Esophagus muscularis mucosa (tissue), 3 donors: ENCODE measurements around the gene CSH2.
"Not testable (repeated sequence)": the region's sequence is repeated elsewhere in the genome, so short reads cannot be mapped to it uniquely, and the experiment has no call there.

Source experiments
- POLR2A ChIP-seq: fragments of 450-650 bp; IDR thresholded peaks from one replicate; pipeline ENCODE4 v1.6.1; 2017; ENCODE audit warnings: antibody characterized with exemption, moderate library complexity, mild to moderate bottlenecking, low read depth
- TF ChIP-seq, protein P1 (sequence below), 3 experiments: fragments of 200-600 bp in 2 of 3; fragments of 450-650 bp in 1 of 3; sonication (generic) in 2 of 3; IDR thresholded peaks; one replicate each; pipeline ENCODE4 v1.5.1; 2017 to 2019; ENCODE audit warnings: antibody characterized with exemption in 3 of 3, mild to moderate bottlenecking in 2 of 3, moderate library complexity in 1 of 3

GRCh38 chr17:63901971-63902370 lies 28.5 kb upstream of the CSH2 start:
- TF ChIP-seq, protein P1, sequence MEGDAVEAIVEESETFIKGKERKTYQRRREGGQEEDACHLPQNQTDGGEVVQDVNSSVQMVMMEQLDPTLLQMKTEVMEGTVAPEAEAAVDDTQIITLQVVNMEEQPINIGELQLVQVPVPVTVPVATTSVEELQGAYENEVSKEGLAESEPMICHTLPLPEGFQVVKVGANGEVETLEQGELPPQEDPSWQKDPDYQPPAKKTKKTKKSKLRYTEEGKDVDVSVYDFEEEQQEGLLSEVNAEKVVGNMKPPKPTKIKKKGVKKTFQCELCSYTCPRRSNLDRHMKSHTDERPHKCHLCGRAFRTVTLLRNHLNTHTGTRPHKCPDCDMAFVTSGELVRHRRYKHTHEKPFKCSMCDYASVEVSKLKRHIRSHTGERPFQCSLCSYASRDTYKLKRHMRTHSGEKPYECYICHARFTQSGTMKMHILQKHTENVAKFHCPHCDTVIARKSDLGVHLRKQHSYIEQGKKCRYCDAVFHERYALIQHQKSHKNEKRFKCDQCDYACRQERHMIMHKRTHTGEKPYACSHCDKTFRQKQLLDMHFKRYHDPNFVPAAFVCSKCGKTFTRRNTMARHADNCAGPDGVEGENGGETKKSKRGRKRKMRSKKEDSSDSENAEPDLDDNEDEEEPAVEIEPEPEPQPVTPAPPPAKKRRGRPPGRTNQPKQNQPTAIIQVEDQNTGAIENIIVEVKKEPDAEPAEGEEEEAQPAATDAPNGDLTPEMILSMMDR (IDR thresholded peaks at IDR 0.05): not testable (repeated sequence)
- not testable (repeated sequence) for TF ChIP-seq POLR2A
